ENCODE data around the gene MFSD2B. TPM values are rescaled to one million over a fixed set of nuclear protein-coding genes. Genes with fewer than 3 reads are reported as not detected.

The MFSD2B gene
- total and polyA plus RNA-seq, 10 of the 15 experiments (the other 5 are each of a cell fraction or from before 2014, with no cell fraction given) = 0.07 to 0.51 (median 0.16) TPM; not detected in 4

DNA sequence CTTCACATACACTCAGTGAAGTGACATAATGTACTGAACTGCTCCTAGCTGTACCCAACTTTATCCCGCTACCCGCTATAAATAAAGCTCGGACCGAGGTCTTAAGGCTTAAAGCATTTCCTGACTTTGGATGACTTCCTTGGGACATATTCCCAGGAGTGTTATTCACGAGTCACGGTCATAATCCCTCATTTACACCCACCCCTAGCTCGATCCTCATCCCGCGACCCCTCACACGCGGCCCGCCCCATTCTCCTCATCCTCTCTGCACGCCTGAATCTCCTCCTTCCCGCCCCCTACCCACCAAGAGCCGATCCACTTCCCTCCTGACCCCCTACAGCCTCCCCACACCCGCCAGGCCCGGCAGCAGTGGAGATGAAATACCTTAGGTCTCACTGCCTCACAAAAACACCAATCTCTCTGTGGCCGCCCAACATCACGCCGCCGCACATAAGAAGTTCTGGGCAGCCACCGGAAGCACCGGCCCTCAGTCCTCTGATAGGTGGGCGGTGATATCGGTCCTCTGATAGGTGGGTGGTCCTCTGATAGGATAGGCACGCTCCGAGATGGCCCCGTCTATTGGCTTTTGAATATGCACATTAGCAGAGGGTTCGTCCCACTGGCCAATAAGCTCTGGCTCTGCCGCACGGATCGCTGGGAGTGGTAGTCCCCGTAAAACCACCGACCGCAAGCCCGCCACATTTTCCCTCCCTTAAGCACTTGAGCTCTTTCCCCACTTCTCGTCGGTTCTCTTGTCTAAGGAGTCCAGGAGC is 37.2 kb downstream of the MFSD2B start, which contains the start of gene WDCP:
Gene WDCP (minus strand): TSS at position 462 of the 773 bp plus-strand sequence. CDS start 7,897 bp downstream, outside the sequence.
- no peaks in the 10 kb centered on the region for H3K36me3 ChIP-seq (ENCODE audit: control insufficient read depth in 2 of 2, insufficient read depth in 2 of 2, low read length in 1 of 2)
- H2AFZ ChIP-seq (ENCODE audit: control insufficient read depth, low read depth, low read length) = peak within 1 kb of the TSS; percentile 95
- H3K27me3 ChIP-seq (replicated peaks in 1 of 2; ENCODE audit: control insufficient read depth in 2 of 2, insufficient read depth in 2 of 2, low read length in 1 of 2) = peaks cover 0 to 5% of the 10 kb centered on the region in 2 experiments; a peak in 3 of 4 replicates
- ChIA-PET RAD21 (ENCODE audit: unreplicated experiment) (interaction anchor here (0.7 to 1.7 kb wide), 12 partner anchors 12 to 222 kb away, joined by 3 to 31 read pairs (median 6); partner anchors contain the start of genes ATAD2B, SF3B6 and TP53I3), SMC1A (ENCODE audit: uncharacterized antibody, unreplicated experiment) (interaction anchor here (0.6 to 1.4 kb wide), 11 partner anchors 14 to 227 kb away, joined by 3 to 14 read pairs (median 3); partner anchors contain the start of genes ATAD2B and SF3B6), CTCF (interaction anchor here (0.7 to 3.7 kb wide), 10 partner anchors 9 to 223 kb away, joined by 3 to 26 read pairs (median 5); partner anchors contain the start of genes ATAD2B, SF3B6 and TP53I3), POLR2A (interaction anchor here (0.7 to 1.7 kb wide), 12 partner anchors 14 to 1435 kb away, joined by 3 to 12 read pairs (median 3); partner anchors contain the start of genes ATAD2B, SF3B6 and TP53I3)
- ATAC-seq (peak; percentile 100), DNase-seq (ENCODE audit: low read depth, low spot score) (peak; percentile 97), FAIRE-seq (peak; percentile 100)
- peak within 1 kb of the TSS; percentile 72 for H3K4me2 ChIP-seq (ENCODE audit: control insufficient read depth, insufficient read depth)
- H3K9me3 ChIP-seq (replicated peaks; ENCODE audit: control insufficient read depth, insufficient read depth, low read length) = no peaks in the 10 kb centered on the region
- intact Hi-C loops (cut with micrococcal nuclease; ENCODE audit: unreplicated experiment) = loop anchor here (1.0 to 5.0 kb wide), 2 partner anchors 29 to 120 kb away; partner anchors contain the start of genes ATAD2B and SF3B6
- in situ Hi-C loops (cut with MboI) = no loop called here
- no peaks in the 10 kb centered on the region for H4K20me1 ChIP-seq (ENCODE audit: control insufficient read depth, insufficient read depth)
- WGBS (ENCODE audit: insufficient coverage, insufficient replicate concordance, low lambda C conversion rate, missing lambda C conversion rate) = 2% methylated on average over 33 of the region's 38 CpGs
- TSS peak; percentile 85 for BruUV-seq (replicated peaks)
- peaks cover 11% of the 10 kb centered on the region for H3K4me1 ChIP-seq (ENCODE audit: control insufficient read depth, insufficient read depth, low read length)
- H3K9ac ChIP-seq (ENCODE audit: control insufficient read depth, insufficient read depth, low read length) = peak within 1 kb of the TSS; percentile 77
- peak within 1 kb of the TSS; percentile 20; the same call in 1 of the 2 replicates for H3K27ac ChIP-seq (ENCODE audit: control insufficient read depth, insufficient read depth)
- H3K4me3 ChIP-seq = peak within 1 kb of the TSS; percentile 78
- peaks cover 7% of the 10 kb centered on the region for H3K79me2 ChIP-seq (ENCODE audit: control insufficient read depth, insufficient read depth, low read length)
- TF ChIP-seq YBX1 (IDR thresholded peaks at IDR 0.05) (no peak), SIN3A (IDR thresholded peaks at IDR 0.05; ENCODE audit: low read depth, low read length) (peak; percentile 68; the same call in 1 of the 2 replicates), RB1 (IDR thresholded peaks at IDR 0.05; ENCODE audit: borderline replicate concordance) (peak; percentile 33; the same call in 1 of the 2 replicates), SMC3 (IDR thresholded peaks at IDR 0.05; ENCODE audit: borderline replicate concordance, low read length) (no peak), DPF2 (IDR thresholded peaks at IDR 0.05) (0 out of 2 replicates have a peak, but pooled peaks have one; percentile 23), PML (IDR thresholded peaks at IDR 0.05; ENCODE audit: low read length) (0 out of 2 replicates have a peak, but pooled peaks have one; percentile 49), STAT3 (IDR thresholded peaks at IDR 0.05; ENCODE audit: low read depth, low read length) (no peak), IKZF1 (conservative IDR thresholded peaks at IDR 0.05) (peak; percentile 79), FOS (IDR thresholded peaks at IDR 0.05; ENCODE audit: borderline replicate concordance, extremely low read depth, insufficient read length) (peak; percentile 85), NR2F1 (conservative IDR thresholded peaks at IDR 0.05) (no peak), ZNF384 (IDR thresholded peaks at IDR 0.05; ENCODE audit: borderline replicate concordance, low read depth, low read length) (no peak), KAT2A (conservative IDR thresholded peaks at IDR 0.05; ENCODE audit: control insufficient read depth, low read depth, low read length) (no peak), MEF2B (IDR thresholded peaks at IDR 0.05; ENCODE audit: partially characterized antibody, poor library complexity, severe bottlenecking) (no peak), CREM (IDR thresholded peaks at IDR 0.05; ENCODE audit: low read depth) (peak; percentile 60; the same call in 1 of the 2 replicates)
- TF ChIP-seq, protein P1, sequence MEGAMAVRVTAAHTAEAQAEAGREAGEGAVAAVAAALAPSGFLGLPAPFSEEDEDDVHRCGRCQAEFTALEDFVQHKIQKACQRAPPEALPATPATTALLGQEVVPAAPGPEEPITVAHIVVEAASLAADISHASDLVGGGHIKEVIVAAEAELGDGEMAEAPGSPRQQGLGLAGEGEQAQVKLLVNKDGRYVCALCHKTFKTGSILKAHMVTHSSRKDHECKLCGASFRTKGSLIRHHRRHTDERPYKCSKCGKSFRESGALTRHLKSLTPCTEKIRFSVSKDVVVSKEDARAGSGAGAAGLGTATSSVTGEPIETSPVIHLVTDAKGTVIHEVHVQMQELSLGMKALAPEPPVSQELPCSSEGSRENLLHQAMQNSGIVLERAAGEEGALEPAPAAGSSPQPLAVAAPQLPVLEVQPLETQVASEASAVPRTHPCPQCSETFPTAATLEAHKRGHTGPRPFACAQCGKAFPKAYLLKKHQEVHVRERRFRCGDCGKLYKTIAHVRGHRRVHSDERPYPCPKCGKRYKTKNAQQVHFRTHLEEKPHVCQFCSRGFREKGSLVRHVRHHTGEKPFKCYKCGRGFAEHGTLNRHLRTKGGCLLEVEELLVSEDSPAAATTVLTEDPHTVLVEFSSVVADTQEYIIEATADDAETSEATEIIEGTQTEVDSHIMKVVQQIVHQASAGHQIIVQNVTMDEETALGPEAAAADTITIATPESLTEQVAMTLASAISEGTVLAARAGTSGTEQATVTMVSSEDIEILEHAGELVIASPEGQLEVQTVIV (IDR thresholded peaks at IDR 0.05; ENCODE audit: borderline replicate concordance, partially characterized antibody) = peak; percentile 10
- TF ChIP-seq, protein P2, sequence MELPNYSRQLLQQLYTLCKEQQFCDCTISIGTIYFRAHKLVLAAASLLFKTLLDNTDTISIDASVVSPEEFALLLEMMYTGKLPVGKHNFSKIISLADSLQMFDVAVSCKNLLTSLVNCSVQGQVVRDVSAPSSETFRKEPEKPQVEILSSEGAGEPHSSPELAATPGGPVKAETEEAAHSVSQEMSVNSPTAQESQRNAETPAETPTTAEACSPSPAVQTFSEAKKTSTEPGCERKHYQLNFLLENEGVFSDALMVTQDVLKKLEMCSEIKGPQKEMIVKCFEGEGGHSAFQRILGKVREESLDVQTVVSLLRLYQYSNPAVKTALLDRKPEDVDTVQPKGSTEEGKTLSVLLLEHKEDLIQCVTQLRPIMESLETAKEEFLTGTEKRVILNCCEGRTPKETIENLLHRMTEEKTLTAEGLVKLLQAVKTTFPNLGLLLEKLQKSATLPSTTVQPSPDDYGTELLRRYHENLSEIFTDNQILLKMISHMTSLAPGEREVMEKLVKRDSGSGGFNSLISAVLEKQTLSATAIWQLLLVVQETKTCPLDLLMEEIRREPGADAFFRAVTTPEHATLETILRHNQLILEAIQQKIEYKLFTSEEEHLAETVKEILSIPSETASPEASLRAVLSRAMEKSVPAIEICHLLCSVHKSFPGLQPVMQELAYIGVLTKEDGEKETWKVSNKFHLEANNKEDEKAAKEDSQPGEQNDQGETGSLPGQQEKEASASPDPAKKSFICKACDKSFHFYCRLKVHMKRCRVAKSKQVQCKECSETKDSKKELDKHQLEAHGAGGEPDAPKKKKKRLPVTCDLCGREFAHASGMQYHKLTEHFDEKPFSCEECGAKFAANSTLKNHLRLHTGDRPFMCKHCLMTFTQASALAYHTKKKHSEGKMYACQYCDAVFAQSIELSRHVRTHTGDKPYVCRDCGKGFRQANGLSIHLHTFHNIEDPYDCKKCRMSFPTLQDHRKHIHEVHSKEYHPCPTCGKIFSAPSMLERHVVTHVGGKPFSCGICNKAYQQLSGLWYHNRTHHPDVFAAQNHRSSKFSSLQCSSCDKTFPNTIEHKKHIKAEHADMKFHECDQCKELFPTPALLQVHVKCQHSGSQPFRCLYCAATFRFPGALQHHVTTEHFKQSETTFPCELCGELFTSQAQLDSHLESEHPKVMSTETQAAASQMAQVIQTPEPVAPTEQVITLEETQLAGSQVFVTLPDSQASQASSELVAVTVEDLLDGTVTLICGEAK (IDR thresholded peaks at IDR 0.05; ENCODE audit: borderline replicate concordance) = peak; percentile 92; the same call in 1 of the 2 replicates
